HG03520 (cell line): Measurements from ENCODE around the gene HAUS6.
"Not testable (repeated sequence)": the region's sequence is repeated elsewhere in the genome, so short reads cannot be mapped to it uniquely, and the experiment has no call there.

Source experiments
- ATAC-seq: cut with Tn5 transposase; IDR thresholded peaks from one replicate; pipeline ENCODE4 v1.9.1; 2021; ENCODE audit warnings: mild to moderate bottlenecking, moderate library complexity; ENCODE audit not compliant: unreplicated experiment

HAUS6 gene, protein sequence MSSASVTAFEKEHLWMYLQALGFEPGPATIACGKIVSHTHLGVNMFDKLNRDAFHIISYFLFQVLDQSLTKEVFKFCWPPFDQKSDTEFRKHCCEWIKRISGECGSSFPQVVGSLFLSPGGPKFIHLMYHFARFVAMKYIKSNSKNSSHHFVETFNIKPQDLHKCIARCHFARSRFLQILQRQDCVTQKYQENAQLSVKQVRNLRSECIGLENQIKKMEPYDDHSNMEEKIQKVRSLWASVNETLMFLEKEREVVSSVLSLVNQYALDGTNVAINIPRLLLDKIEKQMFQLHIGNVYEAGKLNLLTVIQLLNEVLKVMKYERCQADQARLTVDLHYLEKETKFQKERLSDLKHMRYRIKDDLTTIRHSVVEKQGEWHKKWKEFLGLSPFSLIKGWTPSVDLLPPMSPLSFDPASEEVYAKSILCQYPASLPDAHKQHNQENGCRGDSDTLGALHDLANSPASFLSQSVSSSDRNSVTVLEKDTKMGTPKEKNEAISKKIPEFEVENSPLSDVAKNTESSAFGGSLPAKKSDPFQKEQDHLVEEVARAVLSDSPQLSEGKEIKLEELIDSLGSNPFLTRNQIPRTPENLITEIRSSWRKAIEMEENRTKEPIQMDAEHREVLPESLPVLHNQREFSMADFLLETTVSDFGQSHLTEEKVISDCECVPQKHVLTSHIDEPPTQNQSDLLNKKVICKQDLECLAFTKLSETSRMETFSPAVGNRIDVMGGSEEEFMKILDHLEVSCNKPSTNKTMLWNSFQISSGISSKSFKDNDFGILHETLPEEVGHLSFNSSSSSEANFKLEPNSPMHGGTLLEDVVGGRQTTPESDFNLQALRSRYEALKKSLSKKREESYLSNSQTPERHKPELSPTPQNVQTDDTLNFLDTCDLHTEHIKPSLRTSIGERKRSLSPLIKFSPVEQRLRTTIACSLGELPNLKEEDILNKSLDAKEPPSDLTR

GRCh38 chr9:19102631-19103345, at the start of gene HAUS6:
HAUS6 (minus strand) TSS chr9:19102904; CDS start chr9:19102651, 253 bp downstream.
- peak; percentile 97 for ATAC-seq

- ATAC-seq = not testable (repeated sequence)
These were observed 49.4 kb upstream of the HAUS6 start for GRCh38 chr9:19152160-19152498.

DNA sequence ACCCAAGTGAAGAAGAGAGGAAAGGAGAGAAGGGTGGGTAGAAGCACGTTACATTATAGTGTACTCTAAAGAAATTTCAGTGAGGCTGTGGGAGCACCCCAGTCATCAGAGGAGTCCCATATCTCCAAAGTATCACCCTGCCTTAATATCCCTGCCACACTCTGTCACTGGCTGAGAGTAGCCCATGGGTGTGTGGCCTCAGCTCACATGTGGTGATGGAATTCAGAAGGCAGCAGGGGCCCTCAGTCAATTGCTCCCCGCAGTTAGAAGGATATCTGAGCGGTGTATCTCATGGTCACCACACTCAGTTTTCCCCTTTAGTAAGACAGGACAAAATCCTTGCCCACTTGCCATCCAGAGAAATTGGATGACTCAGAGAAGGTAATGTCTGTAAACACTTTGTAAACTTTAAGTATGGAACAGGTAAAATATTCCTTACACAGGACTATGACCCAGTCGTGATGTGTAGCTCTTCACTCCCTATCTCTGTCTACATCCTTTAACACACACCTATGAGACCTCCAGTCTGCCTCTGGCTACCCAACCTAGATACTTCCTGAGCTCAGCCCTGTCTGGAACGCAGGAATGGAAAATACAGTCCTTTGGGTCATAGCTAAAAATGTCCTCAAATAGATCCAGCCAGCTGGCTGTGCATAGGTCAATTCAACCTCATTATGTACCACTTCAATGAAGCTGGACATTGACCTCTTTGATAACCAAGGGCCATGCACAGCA, 48.9 kb upstream of the HAUS6 start:
- no peak for ATAC-seq

DNA sequence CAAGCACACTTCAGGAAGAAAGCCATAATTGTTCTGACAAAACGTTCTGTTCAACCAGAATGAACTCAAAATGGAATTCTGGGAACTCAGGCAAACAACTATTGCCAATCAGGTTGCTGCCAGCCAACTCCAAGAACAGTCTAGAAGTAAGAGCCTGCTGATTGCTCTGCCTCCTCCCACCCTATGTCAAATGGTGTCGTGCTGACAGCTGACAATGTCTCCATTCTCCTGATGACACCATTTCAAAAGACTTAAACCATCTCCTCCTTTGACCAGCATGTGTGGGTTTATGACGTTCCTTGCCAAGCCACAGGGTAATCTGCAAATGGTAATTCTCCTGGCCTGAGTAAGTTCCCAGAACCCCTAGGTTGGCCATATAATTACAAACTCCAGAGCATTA, 46.5 kb upstream of the HAUS6 start:
- no peak for ATAC-seq

GRCh38 chr9:19148187-19148586, 45.5 kb upstream of the HAUS6 start:
- ATAC-seq = no peak

- no peak for ATAC-seq
These were observed 43.8 kb upstream of the HAUS6 start for GRCh38 chr9:19146441-19147024.

DNA sequence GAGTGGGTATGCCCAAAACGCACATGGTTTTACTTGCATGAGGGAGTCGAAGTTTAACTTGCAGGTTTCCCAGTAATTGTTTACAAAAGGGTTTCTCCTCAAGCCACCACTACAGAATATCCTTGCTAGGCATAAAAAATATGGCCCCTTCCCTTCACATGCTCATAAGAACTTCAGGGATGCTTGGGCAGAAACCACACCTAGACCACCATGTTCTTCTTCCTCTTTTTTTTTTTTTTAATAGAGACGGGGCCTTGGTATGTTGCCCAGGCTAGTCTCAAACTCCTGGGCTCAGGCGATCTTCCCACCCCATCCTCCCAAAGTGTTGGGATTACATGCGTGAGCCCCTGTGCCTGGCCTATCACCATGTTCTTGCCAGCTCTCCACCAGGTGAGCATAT, 43.2 kb upstream of the HAUS6 start:
- ATAC-seq = no peak

GRCh38 chr9:19140259-19140658, 37.6 kb upstream of the HAUS6 start:
- ATAC-seq = no peak

DNA sequence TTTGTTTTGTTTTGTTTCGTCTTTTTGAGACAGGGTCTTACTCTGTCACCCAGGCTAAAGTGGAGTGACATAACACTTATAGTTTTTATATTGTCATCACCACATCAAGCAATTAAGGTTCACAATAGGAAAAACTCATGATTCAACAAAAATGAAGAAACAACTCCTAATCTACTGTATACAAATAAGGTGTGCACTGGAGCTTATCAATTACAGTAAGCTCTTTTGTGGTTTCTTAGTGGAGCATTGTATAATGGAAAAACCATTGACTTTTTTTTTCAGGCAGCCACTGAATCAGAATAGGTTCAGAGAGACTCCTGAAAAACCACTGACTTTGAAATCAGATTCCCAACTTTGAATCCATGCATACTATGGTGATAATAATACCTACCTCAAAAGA, 35.4 kb upstream of the HAUS6 start:
- ATAC-seq = no peak

DNA sequence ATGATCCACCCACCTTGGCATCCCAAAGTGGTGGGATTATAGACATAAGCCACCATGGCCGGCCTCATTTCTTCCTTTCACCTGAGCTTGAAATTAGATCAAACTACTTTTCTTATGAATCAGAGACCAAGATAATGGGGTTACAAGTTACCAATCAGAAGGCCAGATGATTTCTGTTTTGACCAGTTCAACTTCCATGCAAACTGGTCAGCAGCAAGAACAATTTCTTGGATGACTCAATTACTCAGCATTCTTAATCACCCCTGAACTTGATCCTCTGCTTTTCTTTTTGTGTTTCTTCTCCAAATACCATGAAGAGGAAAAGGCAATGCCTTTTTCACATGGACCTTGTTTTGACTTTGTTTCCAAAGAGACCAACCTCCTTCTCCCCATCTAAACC, 34.6 kb upstream of the HAUS6 start:
- no peak for ATAC-seq

DNA sequence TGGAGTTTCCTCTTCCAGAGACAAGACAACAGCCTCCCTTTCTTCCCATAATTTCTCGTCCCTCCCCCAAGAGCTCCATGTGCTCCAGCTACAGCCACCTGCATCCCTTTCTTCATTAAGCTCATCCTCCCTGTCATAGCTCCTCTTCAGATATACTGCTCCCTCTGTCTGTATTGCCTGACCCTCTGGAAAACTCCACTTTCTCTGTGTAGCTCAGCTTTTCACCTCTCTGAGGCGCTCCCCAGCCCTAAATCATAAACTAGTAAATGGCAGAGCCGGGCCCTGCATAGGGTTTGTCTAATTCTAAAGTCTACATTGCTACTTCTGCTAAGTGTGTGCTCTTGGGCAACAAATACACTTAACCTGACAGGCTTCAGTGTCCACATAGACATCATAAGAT, 33.4 kb upstream of the HAUS6 start:
- no peak for ATAC-seq

DNA sequence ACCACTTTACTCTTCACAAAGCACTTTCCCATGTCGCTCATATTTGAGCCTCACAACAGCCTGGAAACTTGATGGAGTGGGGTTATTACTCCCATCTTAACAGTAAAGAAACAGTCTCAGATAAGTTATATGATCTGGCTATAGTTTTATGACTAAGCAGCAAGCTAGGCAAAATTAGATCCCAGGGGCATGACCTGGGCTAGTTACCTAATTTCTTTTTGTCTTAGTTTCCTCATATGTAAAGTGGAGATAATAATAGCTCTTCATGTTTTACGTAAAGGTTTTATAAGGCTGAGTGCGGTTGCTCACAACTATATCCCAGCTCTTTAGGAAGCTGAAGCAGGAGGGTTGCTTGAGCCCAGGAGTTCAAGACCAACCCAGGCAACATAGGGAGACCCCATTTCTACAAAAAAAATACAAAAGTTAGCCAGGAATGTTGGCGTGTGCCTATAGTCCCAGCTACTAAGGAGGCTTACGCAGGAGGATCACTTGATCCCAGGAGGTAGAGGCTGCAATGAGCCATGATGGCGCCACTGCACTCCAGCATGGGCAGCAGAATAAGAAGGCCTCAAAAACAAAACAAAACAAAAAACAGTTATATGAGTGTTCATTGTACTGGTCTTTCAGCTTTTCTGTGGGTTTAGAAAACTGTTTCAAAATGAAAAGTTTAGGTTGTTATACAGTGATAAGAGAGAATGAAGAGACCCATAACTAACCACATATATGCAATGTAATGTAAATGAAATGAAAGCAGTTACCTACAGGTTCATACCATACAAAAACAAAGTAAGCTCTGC, 31.0 kb upstream of the HAUS6 start:
- no peak for ATAC-seq

DNA sequence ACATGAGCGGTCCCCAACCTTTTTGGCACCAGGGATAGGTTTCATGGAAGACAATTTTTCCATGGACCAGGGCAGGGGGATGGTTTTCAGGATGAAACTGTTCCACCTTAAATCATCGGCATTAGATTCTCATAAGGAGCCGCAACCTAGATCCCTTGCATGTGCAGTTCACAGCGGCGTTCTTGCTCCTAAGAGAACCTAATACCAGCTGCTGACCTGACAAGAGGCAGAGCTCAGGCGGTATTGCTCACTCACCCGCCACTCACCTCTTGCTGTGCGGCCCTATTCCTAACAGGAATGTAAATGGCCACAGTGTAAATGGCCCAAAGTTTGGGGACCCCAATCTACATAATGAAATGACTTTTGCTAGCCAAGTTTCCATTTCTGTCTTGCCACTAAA, 27.7 kb upstream of the HAUS6 start:
- no peak for ATAC-seq

- ATAC-seq = peak; percentile 14
These were observed 25.3 kb upstream of the HAUS6 start for GRCh38 chr9:19127871-19128500.

- no peak for ATAC-seq
These were observed 21.7 kb upstream of the HAUS6 start for GRCh38 chr9:19124430-19124793.

DNA sequence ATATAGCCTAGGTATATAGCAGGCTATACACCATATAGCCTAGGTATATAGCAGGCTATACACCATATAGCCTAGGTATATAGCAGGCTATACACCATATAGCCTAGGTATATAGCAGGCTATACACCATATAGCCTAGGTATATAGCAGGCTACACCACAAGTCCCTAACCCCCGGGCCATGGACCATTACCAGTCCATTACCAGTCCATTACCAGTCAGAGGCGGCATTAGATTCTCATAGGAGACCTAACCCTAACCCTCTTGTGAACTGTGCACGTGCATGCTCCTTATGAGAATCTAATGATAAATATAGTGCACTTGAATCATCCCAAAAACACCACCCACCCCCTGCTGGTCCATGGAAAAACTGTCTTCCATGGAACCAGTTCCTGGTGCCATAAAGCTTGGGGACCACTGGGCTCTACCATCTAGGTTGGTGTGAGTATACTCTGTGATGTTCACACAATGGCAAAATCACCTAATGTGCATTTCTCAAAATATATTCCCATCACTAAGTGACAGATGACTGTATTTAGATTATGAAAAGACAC, 19.9 kb upstream of the HAUS6 start:
- no peak for ATAC-seq

- ATAC-seq = no peak
These were observed 18.2 kb upstream of the HAUS6 start for GRCh38 chr9:19120877-19121276.

- no peak for ATAC-seq
These were observed 17.2 kb upstream of the HAUS6 start for GRCh38 chr9:19119801-19120440.
